SU-DHL-6 (cell line): ENCODE measurements around the gene LRP3.

Experiments used
- H2AFZ ChIP-seq: fragments of 200-600 bp; sonication (generic); 2 replicates; pipeline ENCODE4 v1.6.1; 2014; ENCODE audit warnings: low read depth, mild to moderate bottlenecking, moderate library complexity, mixed read lengths, antibody characterized with exemption, low read length; ENCODE audit not compliant: severe bottlenecking
- H3F3A ChIP-seq: fragments of 200-600 bp; shearing (Covaris generic); 2 replicates; pipeline ENCODE4 v1.6.0; 2016; ENCODE audit warnings: antibody characterized with exemption, mild to moderate bottlenecking; ENCODE audit not compliant: insufficient read depth
- H3K27ac ChIP-seq: fragments of 200-600 bp; sonication (generic); 2 replicates; pipeline ENCODE4 v1.5.1; 2016; ENCODE audit warnings: low read depth, mild to moderate bottlenecking, low read length, moderate library complexity, mixed read lengths
- H3K27me3 ChIP-seq: fragments of 200-600 bp; sonication (generic), shearing (Covaris generic); 2 replicates; pipeline ENCODE4 v1.6.0; 2014; ENCODE audit warnings: mild to moderate bottlenecking, low read length
- H3K36me3 ChIP-seq: fragments of 200-600 bp; sonication (generic); 2 replicates; pipeline ENCODE4 v1.6.1; 2014; ENCODE audit warnings: mild to moderate bottlenecking, low read length, mixed read lengths
- H3K4me2 ChIP-seq: fragments of 300-600, 200-600 bp; shearing (Covaris generic), sonication (generic); 2 replicates; pipeline ENCODE4 v1.6.0; 2014; ENCODE audit warnings: low read length, low read depth, mild to moderate bottlenecking; ENCODE audit not compliant: poor library complexity, severe bottlenecking
- H3K4me3 ChIP-seq: fragments of 200-600 bp; sonication (generic); 2 replicates; pipeline ENCODE4 v1.5.1; 2014; ENCODE audit warnings: antibody characterized with exemption, low read length, mild to moderate bottlenecking, mixed read lengths; ENCODE audit not compliant: insufficient read depth, poor library complexity, severe bottlenecking
- H3K79me2 ChIP-seq: fragments of 200-600 bp; sonication (generic); 2 replicates; pipeline ENCODE4 v1.6.1; 2014; ENCODE audit warnings: mild to moderate bottlenecking, low read length, moderate library complexity; ENCODE audit not compliant: insufficient read depth
- H3K9ac ChIP-seq: fragments of 200-600 bp; sonication (generic); 2 replicates; pipeline ENCODE4 v1.7.0; 2014; ENCODE audit warnings: mild to moderate bottlenecking, low read length
- H3K9me2 ChIP-seq: fragments of 200-600 bp; sonication (generic); replicated peaks from 2 replicates; pipeline ENCODE4 v1.6.1; 2014; ENCODE audit warnings: low read length; ENCODE audit not compliant: insufficient read depth
- H3K9me3 ChIP-seq: fragments of 200-600 bp; sonication (generic); 2 replicates; pipeline ENCODE4 v1.6.1; 2014; ENCODE audit warnings: low read length, mixed read lengths; ENCODE audit not compliant: insufficient read depth
- H4K20me1 ChIP-seq: fragments of 200-600 bp; sonication (generic); 2 replicates; pipeline ENCODE4 v1.6.1; 2014; ENCODE audit warnings: low read depth, mild to moderate bottlenecking, antibody characterized with exemption, low read length, moderate library complexity, mixed read lengths
- EZH2phosphoT487 ChIP-seq: fragments of 200-600 bp; sonication (generic), shearing (Covaris generic); conservative IDR thresholded peaks from 2 replicates; pipeline ENCODE4 v1.6.1; 2018; ENCODE audit warnings: mild to moderate bottlenecking, antibody characterized with exemption, low read length, moderate library complexity, mixed read lengths
- TF ChIP-seq, protein P1 (sequence below): fragments of 200-600 bp; sonication (generic); IDR thresholded peaks from one replicate; pipeline ENCODE4 v1.5.1; 2017; ENCODE audit warnings: antibody characterized with exemption, mild to moderate bottlenecking, low read length, moderate library complexity; ENCODE audit not compliant: insufficient read depth, poor library complexity, severe bottlenecking

The LRP3 gene

GRCh38 chr19:33241091-33241529 lies 47.0 kb downstream of the LRP3 start:
- Histone ChIP-seq H4K20me1 (no peaks in the 10 kb centered on the region), H3K79me2 (no peaks in the 10 kb centered on the region), H3K27ac (no peak overlapping the region), H3K4me3 (no peak overlapping the region), H3K4me2 (no peak overlapping the region), H3K9me3 (0 out of 2 replicates have a peak, but pooled peaks cover 5% of the 10 kb centered on the region), H3K9ac (no peak overlapping the region), H2AFZ (no peak overlapping the region), H3F3A (no peaks in the 10 kb centered on the region), H3K9me2 (no peaks in the 10 kb centered on the region), H3K36me3 (no peaks in the 10 kb centered on the region), H3K27me3 (no peaks in the 10 kb centered on the region)
- TF ChIP-seq, protein P1, sequence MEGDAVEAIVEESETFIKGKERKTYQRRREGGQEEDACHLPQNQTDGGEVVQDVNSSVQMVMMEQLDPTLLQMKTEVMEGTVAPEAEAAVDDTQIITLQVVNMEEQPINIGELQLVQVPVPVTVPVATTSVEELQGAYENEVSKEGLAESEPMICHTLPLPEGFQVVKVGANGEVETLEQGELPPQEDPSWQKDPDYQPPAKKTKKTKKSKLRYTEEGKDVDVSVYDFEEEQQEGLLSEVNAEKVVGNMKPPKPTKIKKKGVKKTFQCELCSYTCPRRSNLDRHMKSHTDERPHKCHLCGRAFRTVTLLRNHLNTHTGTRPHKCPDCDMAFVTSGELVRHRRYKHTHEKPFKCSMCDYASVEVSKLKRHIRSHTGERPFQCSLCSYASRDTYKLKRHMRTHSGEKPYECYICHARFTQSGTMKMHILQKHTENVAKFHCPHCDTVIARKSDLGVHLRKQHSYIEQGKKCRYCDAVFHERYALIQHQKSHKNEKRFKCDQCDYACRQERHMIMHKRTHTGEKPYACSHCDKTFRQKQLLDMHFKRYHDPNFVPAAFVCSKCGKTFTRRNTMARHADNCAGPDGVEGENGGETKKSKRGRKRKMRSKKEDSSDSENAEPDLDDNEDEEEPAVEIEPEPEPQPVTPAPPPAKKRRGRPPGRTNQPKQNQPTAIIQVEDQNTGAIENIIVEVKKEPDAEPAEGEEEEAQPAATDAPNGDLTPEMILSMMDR: no peak
- no peak for TF ChIP-seq EZH2phosphoT487

DNA sequence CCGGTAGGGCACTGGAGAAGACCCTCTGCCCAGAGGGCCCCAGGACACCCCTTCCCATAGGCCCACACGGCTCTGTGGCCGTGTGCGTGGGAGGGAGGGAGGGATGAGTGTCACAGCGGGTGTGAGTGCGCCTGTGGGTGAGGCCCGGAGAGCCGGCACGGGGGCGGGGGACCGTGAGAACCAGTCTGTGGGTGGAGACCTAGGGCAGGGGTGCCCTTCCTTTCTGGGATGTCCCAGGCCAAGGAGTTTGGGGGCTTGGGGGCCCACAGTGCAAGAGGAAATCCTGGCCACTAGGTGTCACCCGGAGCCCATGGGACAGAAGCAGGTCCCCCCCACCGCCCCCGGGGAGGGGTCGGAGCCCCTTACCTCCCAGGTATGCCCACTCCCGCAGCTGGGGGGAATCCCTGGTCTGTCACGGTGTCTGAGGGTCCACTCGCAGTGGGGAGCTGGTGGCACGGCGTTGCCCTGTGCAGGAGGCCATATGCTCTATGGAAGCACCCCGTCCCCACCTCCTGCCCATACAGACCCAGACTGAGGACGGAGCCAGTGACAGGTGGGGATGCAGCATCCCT lies 47.5 kb downstream of the LRP3 start:
- no peak overlapping the region for H2AFZ ChIP-seq
- no peak overlapping the region for H3K27ac ChIP-seq
- no peak for TF ChIP-seq EZH2phosphoT487
- TF ChIP-seq, protein P1: peak; percentile 60

GRCh38 chr19:33242131-33242530 lies 48.0 kb downstream of the LRP3 start:
- H3K9me2 ChIP-seq: no peaks in the 10 kb centered on the region
- no peaks in the 10 kb centered on the region for H3K27me3 ChIP-seq
- no peak overlapping the region for H3K9ac ChIP-seq
- no peak overlapping the region for H3K4me3 ChIP-seq
- H3K36me3 ChIP-seq: no peaks in the 10 kb centered on the region
- no peaks in the 10 kb centered on the region for H3K79me2 ChIP-seq
- H2AFZ ChIP-seq: no peak overlapping the region
- no peak overlapping the region for H3K27ac ChIP-seq
- H4K20me1 ChIP-seq: no peaks in the 10 kb centered on the region
- H3K9me3 ChIP-seq: 0 out of 2 replicates have a peak, but pooled peaks cover 5% of the 10 kb centered on the region
- H3F3A ChIP-seq: no peaks in the 10 kb centered on the region
- H3K4me2 ChIP-seq: no peak overlapping the region
- TF ChIP-seq EZH2phosphoT487: no peak
- TF ChIP-seq, protein P1: no peak

More for the DNA sequence above, 47.5 kb downstream of the LRP3 start:
- H3F3A ChIP-seq: no peaks in the 10 kb centered on the region
- no peak overlapping the region for H3K4me3 ChIP-seq
- H3K9me2 ChIP-seq: no peaks in the 10 kb centered on the region
- 0 out of 2 replicates have a peak, but pooled peaks cover 5% of the 10 kb centered on the region for H3K9me3 ChIP-seq
- no peaks in the 10 kb centered on the region for H3K79me2 ChIP-seq
- H3K9ac ChIP-seq: no peak overlapping the region
- H3K4me2 ChIP-seq: no peak overlapping the region
- no peaks in the 10 kb centered on the region for H3K27me3 ChIP-seq
- H4K20me1 ChIP-seq: no peaks in the 10 kb centered on the region
- H3K36me3 ChIP-seq: no peaks in the 10 kb centered on the region
